LNCAP (cell line): ENCODE data around the gene ZNF846.

ENCODE experiments used
- TF ChIP-seq, protein P1 (sequence below): fragments of 450-650 bp; IDR thresholded peaks from 2 replicates; pipeline ENCODE4 v1.5.1; 2017; ENCODE audit warnings: mild to moderate bottlenecking

Gene ZNF846

DNA sequence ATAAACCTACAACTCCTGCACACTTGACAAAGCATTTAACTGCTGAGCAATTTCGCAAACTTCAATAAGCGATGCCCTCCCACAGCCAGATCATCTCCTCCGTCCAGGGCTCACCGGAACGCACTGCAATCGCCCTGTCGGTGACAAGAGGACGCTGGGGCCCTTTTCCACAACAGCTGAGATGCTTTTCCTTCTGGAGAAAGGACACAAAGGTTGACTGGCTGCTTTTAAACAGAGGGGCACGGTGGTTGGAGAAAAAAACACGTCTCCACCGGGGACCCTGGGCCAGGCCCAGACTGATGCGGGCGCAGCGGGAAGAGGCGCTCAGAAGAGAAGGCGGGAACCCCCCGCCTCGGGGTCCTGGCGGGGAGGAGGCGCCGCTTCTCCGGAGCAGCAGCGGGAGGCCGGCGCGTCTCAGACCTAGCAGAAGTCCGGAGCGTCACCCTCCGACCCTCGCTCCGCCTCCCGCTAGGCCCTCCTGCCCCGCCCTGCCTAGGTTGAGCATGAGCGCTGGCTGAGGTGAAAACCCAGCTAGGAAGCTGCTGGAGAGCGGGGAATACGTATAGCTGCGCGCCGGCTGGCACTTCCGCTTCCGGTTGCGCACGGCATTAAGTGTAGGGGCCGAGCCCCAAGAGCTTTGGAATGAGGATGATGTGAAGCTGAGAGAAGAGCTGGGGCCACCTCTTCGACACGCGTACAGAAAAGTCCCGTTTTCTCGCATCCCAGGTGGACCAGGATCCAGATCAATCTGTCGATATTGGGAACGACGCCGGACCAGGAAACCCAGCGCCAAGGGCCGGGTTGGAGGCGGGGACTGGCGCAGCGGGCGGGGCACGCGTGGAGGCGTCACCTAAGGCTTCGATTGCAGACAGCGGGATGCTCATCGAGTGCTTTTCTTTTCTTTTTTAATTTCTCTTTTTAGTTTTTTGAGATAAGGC lies at the start of gene ZNF846:
Gene ZNF846 (minus strand): TSS at position 564 of the 938 bp plus-strand sequence. CDS start 3,788 bp downstream, outside the sequence.
- TF ChIP-seq, protein P1, sequence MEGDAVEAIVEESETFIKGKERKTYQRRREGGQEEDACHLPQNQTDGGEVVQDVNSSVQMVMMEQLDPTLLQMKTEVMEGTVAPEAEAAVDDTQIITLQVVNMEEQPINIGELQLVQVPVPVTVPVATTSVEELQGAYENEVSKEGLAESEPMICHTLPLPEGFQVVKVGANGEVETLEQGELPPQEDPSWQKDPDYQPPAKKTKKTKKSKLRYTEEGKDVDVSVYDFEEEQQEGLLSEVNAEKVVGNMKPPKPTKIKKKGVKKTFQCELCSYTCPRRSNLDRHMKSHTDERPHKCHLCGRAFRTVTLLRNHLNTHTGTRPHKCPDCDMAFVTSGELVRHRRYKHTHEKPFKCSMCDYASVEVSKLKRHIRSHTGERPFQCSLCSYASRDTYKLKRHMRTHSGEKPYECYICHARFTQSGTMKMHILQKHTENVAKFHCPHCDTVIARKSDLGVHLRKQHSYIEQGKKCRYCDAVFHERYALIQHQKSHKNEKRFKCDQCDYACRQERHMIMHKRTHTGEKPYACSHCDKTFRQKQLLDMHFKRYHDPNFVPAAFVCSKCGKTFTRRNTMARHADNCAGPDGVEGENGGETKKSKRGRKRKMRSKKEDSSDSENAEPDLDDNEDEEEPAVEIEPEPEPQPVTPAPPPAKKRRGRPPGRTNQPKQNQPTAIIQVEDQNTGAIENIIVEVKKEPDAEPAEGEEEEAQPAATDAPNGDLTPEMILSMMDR, result no peak

DNA sequence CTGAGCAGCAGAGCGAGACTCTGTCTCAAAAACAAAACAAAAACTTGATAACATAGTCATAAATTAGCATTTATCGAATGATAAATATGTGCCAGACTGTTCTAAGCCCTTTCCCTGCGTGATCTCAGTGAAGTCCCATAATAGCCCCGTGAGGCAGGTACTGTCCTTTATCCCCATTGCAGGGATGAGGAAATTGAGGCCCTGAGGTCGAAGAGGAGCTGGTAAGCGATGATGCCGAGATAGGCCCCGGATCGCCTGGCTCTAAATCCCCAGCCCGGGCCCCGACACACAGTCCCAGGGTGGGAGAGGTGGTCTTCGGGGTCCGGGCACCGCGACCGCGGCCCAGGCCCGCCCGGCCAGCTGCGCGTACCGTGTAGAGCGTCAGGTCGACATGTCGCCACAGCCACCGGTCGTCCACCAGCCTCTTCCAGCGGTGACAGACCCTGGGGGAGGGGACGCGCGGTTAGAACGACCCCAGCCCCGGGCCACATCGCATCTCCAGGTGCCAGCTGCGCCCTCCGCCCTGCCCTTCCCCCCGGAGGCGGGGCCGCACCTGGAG lies 49.7 kb upstream of the ZNF846 start:
- TF ChIP-seq, protein P1, result no peak

DNA sequence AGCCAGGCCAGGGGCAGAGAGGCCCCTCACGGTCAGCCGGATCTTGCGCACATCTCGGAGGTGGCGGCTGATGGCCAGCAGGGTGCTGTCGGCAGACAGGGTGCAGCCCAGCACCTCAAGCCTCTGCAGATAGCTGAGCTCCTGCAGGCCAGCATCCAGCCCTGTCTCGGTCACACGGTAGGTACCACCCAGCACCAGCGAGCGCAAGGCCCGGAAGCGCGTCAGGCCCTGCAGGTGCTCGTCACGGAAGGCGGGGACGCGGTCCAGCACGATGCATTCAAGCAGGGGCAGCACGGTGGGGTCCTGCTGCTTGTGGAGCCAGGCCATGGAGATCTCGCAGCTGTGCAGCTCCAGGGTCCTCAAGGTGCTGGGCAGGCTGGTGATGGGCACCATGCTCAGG lies 42.6 kb upstream of the ZNF846 start:
- TF ChIP-seq, protein P1, result no peak

DNA sequence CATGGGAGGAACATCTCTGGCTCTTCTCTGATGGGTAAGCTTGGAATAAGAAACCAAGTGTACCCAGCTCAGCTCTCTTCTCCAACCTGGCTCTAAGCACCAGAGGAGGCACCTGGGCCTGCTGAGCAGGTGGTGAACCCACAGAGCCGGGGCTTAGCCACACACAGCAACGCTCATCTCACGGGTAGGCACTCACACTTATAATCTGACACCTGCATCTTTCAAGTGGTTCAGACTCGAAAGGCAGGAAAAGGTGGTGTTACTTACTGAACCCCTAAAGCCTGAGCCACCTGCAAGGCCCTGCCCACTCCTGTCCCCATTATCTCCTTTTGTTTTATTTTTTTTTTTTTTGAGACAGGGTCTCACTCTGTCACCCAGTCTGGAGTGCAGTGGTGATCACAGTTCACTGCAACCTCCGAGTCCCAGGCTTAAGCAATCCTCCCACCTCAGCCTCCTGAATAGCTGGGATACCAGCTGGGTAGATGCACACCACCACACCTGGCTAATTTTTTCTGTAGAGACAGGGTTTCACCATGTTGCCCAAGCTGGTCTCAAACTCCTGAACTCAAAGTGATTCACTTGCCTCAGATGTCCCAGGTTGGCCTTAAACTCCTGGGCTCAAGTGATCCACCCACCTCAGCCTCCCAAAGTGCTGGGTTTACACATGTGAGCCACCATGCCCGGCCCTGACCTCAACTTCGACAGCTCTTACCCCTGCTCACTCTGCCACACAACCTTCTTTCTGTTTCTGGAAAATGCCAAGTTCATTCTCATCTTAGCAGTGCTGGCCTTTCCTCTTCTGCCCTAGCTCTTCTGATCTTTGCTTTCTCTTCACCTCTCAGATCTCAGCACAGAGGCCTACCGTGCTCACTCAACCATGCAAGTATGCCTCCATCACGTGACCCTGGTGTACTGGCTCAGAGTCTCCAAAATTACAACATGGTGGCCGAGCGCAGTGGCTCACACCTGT lies 40.6 kb upstream of the ZNF846 start:
- TF ChIP-seq, protein P1, result no peak

DNA sequence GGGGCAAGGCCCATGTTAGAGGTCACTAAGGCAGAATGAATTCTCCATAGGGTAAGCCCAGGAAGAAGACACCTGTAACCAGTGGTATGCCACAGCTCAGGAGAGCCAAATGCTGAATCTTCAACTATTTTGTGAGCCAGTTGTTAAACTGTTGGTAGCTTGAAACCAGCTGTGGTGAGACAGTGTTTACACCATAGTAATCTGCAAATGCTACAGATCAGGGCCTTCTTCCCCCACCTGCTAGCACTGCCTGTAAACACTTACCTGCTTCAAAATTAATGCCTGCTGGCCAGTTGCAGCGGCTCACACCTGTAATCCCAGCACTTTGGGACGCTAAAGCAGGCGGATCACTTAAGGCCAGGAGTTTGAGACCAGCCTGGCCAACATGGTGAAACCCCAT lies 38.3 kb upstream of the ZNF846 start:
- TF ChIP-seq, protein P1, result no peak

DNA sequence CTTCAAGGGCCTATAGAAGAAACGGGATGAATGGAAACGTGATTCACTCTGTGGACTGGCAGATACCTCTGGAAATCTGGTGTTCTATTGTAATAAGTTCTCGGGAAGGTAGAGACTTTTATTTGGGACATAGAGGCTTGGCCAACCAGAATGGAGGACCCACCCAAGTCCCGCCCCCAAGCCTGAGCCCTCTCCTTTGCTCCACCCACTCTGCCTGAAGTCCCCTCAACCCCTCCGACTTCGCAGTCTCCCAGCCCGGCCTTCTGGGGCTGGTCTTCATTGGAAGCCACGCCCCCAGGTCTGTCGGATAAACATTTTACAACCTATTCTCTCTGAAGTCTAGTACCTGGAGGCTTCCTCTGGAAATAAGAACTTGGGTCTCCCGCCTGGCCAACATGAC lies 33.4 kb upstream of the ZNF846 start:
- TF ChIP-seq, protein P1, result no peak

DNA sequence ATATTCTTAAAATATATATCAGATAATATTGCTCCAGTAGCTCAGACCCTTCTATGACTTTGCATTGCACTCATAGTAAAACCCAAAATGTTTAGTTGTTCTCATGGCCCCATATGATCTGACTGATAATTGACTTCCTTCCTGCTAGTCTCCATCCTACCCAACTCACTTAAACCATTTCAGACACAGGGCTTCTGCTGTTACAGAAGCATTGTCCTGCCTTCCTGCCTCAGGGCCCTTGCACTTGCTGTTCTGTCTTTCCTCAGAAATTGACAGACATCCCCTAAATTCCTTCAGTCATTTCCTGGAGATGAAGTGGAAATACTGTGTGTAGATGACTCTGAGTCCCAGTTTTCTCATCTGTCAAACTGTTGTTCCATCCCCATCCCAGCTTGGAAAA lies 30.6 kb upstream of the ZNF846 start:
- TF ChIP-seq, protein P1, result no peak
